Neutrophil (primary cell): ENCODE data around the gene CACNA2D3.

Experiments used
- H3K27ac ChIP-seq: fragments of 200-600 bp; sonication (generic); 2 replicates; pipeline ENCODE4 v1.5.1; 2016; ENCODE audit warnings: mild to moderate bottlenecking, moderate library complexity
- H3K27me3 ChIP-seq: fragments of 200-600 bp; sonication (generic); 2 replicates; pipeline ENCODE4 v1.6.0; 2016; ENCODE audit warnings: mild to moderate bottlenecking
- H3K36me3 ChIP-seq: fragments of 200-600 bp; sonication (generic); 2 replicates; pipeline ENCODE4 v1.5.1; 2017
- H3K4me1 ChIP-seq, 2 experiments: fragments of 200-600 bp in 1 of 2; sonication (generic) in 1 of 2; 1 replicate in 1 of 2; 2 replicates in 1 of 2; pipeline versions ENCODE4 v1.5.1 to v1.6.1; 2013 to 2016; ENCODE audit warnings: low read depth in 1 of 2, low read length in 1 of 2, mild to moderate bottlenecking in 1 of 2, moderate library complexity in 1 of 2; ENCODE audit not compliant: control insufficient read depth in 1 of 2, insufficient read depth in 1 of 2
- H3K4me3 ChIP-seq, 2 experiments: fragments of 200-600 bp in 1 of 2; sonication (generic) in 1 of 2; 1 replicate in 1 of 2; 2 replicates in 1 of 2; pipeline ENCODE4 v1.5.1; 2013 to 2016; ENCODE audit warnings: low read depth in 1 of 2, low read length in 1 of 2, mild to moderate bottlenecking in 1 of 2, moderate library complexity in 1 of 2
- H3K9me3 ChIP-seq: fragments of 200-600 bp; sonication (generic); 2 replicates; pipeline ENCODE4 v1.5.1; 2016
- CTCF ChIP-seq: fragments of 200-600 bp; sonication (generic); IDR thresholded peaks from 2 replicates; pipeline ENCODE4 v1.5.1; 2016; ENCODE audit warnings: antibody characterized with exemption

The CACNA2D3 gene

GRCh38 chr3:54366007-54366750 lies 243.8 kb downstream of the CACNA2D3 start:
- H3K36me3 ChIP-seq: no peaks in the 10 kb centered on the region
- H3K4me1 ChIP-seq: no peaks in the 10 kb centered on the region
- no peak overlapping the region for H3K4me3 ChIP-seq
- H3K27ac ChIP-seq: no peak overlapping the region
- H3K9me3 ChIP-seq: no peaks in the 10 kb centered on the region
- no peak for TF ChIP-seq CTCF
- H3K27me3 ChIP-seq: peaks cover 4% of the 10 kb centered on the region

- no peak overlapping the region for H3K4me3 ChIP-seq
- peaks cover 4% of the 10 kb centered on the region for H3K27me3 ChIP-seq
- TF ChIP-seq CTCF: no peak
- H3K9me3 ChIP-seq: no peaks in the 10 kb centered on the region
- no peak overlapping the region for H3K27ac ChIP-seq
- no peaks in the 10 kb centered on the region for H3K36me3 ChIP-seq
- H3K4me1 ChIP-seq: no peaks in the 10 kb centered on the region
These were observed 244.5 kb downstream of the CACNA2D3 start for GRCh38 chr3:54366839-54367238.

GRCh38 chr3:54372232-54372631 lies 249.9 kb downstream of the CACNA2D3 start:
- Histone ChIP-seq H3K4me1 (peaks cover 0 to 13% of the 10 kb centered on the region in 2 experiments), H3K36me3 (no peaks in the 10 kb centered on the region), H3K27me3 (no peaks in the 10 kb centered on the region), H3K4me3 (no peak overlapping the region), H3K27ac (no peak overlapping the region), H3K9me3 (no peaks in the 10 kb centered on the region)
- TF ChIP-seq CTCF: no peak

GRCh38 chr3:54374214-54374852 lies 252.0 kb downstream of the CACNA2D3 start:
- Histone ChIP-seq H3K4me3 (no peak overlapping the region), H3K4me1 (peaks cover 0 to 13% of the 10 kb centered on the region in 2 experiments), H3K27me3 (peaks cover 10% of the 10 kb centered on the region), H3K9me3 (no peaks in the 10 kb centered on the region), H3K27ac (no peak overlapping the region), H3K36me3 (no peaks in the 10 kb centered on the region)
- no peak for TF ChIP-seq CTCF

GRCh38 chr3:54376142-54376807 lies 253.9 kb downstream of the CACNA2D3 start:
- Histone ChIP-seq H3K27ac (no peak overlapping the region), H3K36me3 (no peaks in the 10 kb centered on the region), H3K4me1 (peaks cover 0 to 13% of the 10 kb centered on the region in 2 experiments), H3K4me3 (no peak overlapping the region), H3K9me3 (no peaks in the 10 kb centered on the region), H3K27me3 (peaks cover 14% of the 10 kb centered on the region)
- no peak for TF ChIP-seq CTCF
